ENCODE data around the gene RERE. TPM values are rescaled to one million over a fixed set of nuclear protein-coding genes. Genes with fewer than 3 reads are reported as not detected.
A peak's percentile ranks its signal among the peaks of the same experiment; 100 is the strongest.

RERE gene
- total RNA-seq, 1 donor from 2014 or later, result 124 TPM

DNA sequence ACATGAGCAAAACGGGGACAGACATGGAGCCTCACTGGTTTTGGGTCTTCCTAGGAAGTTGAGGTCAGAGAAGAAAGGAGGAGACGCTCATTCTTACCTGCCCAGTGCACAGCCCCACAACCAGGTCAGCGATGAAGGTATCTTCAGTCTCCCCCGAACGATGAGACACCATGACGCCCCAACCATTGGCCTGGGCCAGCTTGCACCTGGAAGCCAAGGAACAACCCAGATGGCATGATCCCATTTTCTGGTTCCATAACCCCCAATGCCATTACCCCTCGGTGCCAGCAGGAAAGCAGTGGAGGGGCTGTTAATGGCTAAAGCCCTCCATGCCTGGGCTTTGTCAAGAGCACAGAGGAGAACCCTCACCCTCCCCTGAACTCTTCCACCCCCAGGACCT is 45.7 kb upstream of the RERE start:
- Histone ChIP-seq H4K20me1 (ENCODE audit: insufficient read depth, low read length) (peaks cover 97% of the 10 kb centered on the region), H3K4me2 (ENCODE audit: low read length) (no peak overlapping the region), H3K27ac (ENCODE audit: low read depth, low read length) (no peak overlapping the region), H3K27me3 (ENCODE audit: insufficient read depth, low read length) (no peaks in the 10 kb centered on the region), H3K4me1 (ENCODE audit: insufficient read depth, low read length) (peaks cover 12% of the 10 kb centered on the region), H3K9me3 (ENCODE audit: insufficient read depth, low read depth, low read length) (no peaks in the 10 kb centered on the region), H3K79me2 (ENCODE audit: insufficient read depth, low read length) (peaks cover 44% of the 10 kb centered on the region), H3K36me3 (ENCODE audit: insufficient read depth, low read length) (peaks cover 91% of the 10 kb centered on the region), H3K9ac (ENCODE audit: low read length) (no peak overlapping the region), H2AFZ (ENCODE audit: low read depth, low read length) (no peak overlapping the region), H3K4me3 (ENCODE audit: insufficient read depth, low read depth, low read length) (no peak overlapping the region)
- Mint-ChIP-seq H3K27ac (ENCODE audit: unreplicated experiment) (peak overlapping the region; percentile 20), H3K4me1 (ENCODE audit: low read depth, unreplicated experiment) (peaks cover 43% of the 10 kb centered on the region), H3K27me3 (ENCODE audit: low read depth, unreplicated experiment) (no peaks in the 10 kb centered on the region), H3K36me3 (ENCODE audit: low read depth, unreplicated experiment) (peaks cover 39% of the 10 kb centered on the region), H3K4me3 (ENCODE audit: unreplicated experiment) (no peak overlapping the region), H3K9me3 (ENCODE audit: unreplicated experiment) (no peaks in the 10 kb centered on the region)
- FAIRE-seq, result no peak
- TF ChIP-seq CTCF (IDR thresholded peaks at IDR 0.05; ENCODE audit: insufficient read depth, low read depth, low read length) (no peak), EZH2 (IDR thresholded peaks at IDR 0.05; ENCODE audit: insufficient read depth, low read length) (no peak)
- DNase-seq (ENCODE audit: low read depth), result no peak

GRCh38 chr1:8862528-8862927 is 45.1 kb upstream of the RERE start:
- H3K4me3 Mint-ChIP-seq (ENCODE audit: unreplicated experiment), result no peak overlapping the region
- H3K9me3 Mint-ChIP-seq (ENCODE audit: unreplicated experiment), result no peaks in the 10 kb centered on the region
- H3K4me3 ChIP-seq (ENCODE audit: insufficient read depth, low read depth, low read length), result no peak overlapping the region
- DNase-seq (ENCODE audit: low read depth), result no peak
- no peaks in the 10 kb centered on the region for H3K27me3 Mint-ChIP-seq (ENCODE audit: low read depth, unreplicated experiment)
- no peak overlapping the region for H3K9ac ChIP-seq (ENCODE audit: low read length)
- TF ChIP-seq EZH2 (IDR thresholded peaks at IDR 0.05; ENCODE audit: insufficient read depth, low read length) (no peak), CTCF (IDR thresholded peaks at IDR 0.05; ENCODE audit: insufficient read depth, low read depth, low read length) (peak; percentile 59)
- no peaks in the 10 kb centered on the region for H3K27me3 ChIP-seq (ENCODE audit: insufficient read depth, low read length)
- peaks cover 97% of the 10 kb centered on the region for H4K20me1 ChIP-seq (ENCODE audit: insufficient read depth, low read length)
- H3K9me3 ChIP-seq (ENCODE audit: insufficient read depth, low read depth, low read length), result no peaks in the 10 kb centered on the region
- peak overlapping the region; percentile 20 for H3K27ac Mint-ChIP-seq (ENCODE audit: unreplicated experiment)
- peaks cover 40% of the 10 kb centered on the region for H3K4me1 Mint-ChIP-seq (ENCODE audit: low read depth, unreplicated experiment)
- H2AFZ ChIP-seq (ENCODE audit: low read depth, low read length), result no peak overlapping the region
- no peak for FAIRE-seq
- H3K27ac ChIP-seq (ENCODE audit: low read depth, low read length), result no peak overlapping the region
- H3K4me1 ChIP-seq (ENCODE audit: insufficient read depth, low read length), result peaks cover 14% of the 10 kb centered on the region
- H3K79me2 ChIP-seq (ENCODE audit: insufficient read depth, low read length), result peaks cover 38% of the 10 kb centered on the region
- H3K4me2 ChIP-seq (ENCODE audit: low read length), result no peak overlapping the region
- H3K36me3 ChIP-seq (ENCODE audit: insufficient read depth, low read length), result peaks cover 85% of the 10 kb centered on the region
- peaks cover 39% of the 10 kb centered on the region for H3K36me3 Mint-ChIP-seq (ENCODE audit: low read depth, unreplicated experiment)

DNA sequence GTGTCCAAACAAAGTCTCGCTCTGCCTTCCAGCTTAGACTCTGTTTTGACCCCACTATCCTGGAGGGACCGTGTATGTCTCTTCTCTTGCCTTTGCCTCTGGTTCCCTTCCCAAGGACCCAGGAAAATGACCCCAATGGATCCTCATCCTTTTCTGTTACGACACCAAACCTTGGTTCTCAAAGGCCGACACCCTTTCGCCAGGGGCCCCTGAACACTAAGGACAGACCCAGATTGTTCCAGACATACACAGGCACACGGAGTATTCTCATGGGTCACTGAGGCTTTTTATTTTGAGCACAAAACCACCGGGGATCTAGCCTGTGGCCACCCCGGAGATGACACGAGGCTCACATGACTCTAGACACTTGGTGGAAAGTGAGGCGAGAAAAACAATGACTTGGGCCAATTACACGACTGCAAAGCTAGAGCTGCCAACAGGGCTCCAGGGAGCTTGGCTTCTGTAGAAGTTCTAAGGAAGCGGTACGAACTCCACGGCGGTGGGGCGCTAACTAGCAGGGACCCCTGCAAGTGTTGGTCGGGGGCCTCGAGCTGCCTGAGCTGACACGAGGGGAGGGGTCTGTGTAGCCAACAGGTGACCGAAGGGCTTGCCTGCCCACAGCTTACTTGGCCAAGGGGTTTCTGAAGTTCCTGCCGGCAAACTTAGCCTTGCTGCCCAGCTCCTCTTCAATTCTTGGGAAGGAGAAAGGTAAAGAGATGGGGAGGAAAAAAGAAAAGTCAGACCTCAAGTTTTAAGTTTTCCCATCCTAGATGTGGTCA is 43.5 kb upstream of the RERE start:
- Histone ChIP-seq H3K9ac (ENCODE audit: low read length) (no peak overlapping the region), H3K9me3 (ENCODE audit: insufficient read depth, low read depth, low read length) (no peaks in the 10 kb centered on the region), H3K79me2 (ENCODE audit: insufficient read depth, low read length) (peaks cover 24% of the 10 kb centered on the region), H4K20me1 (ENCODE audit: insufficient read depth, low read length) (peaks cover 98% of the 10 kb centered on the region), H3K4me1 (ENCODE audit: insufficient read depth, low read length) (peaks cover 14% of the 10 kb centered on the region), H3K27ac (ENCODE audit: low read depth, low read length) (no peak overlapping the region), H3K27me3 (ENCODE audit: insufficient read depth, low read length) (no peaks in the 10 kb centered on the region), H3K36me3 (ENCODE audit: insufficient read depth, low read length) (peaks cover 72% of the 10 kb centered on the region), H2AFZ (ENCODE audit: low read depth, low read length) (no peak overlapping the region), H3K4me3 (ENCODE audit: insufficient read depth, low read depth, low read length) (no peak overlapping the region), H3K4me2 (ENCODE audit: low read length) (no peak overlapping the region)
- peak overlapping the region; percentile 66 for H3K27ac Mint-ChIP-seq (ENCODE audit: unreplicated experiment)
- DNase-seq (ENCODE audit: low read depth) (no peak), FAIRE-seq (no peak)
- TF ChIP-seq EZH2 (IDR thresholded peaks at IDR 0.05; ENCODE audit: insufficient read depth, low read length) (no peak), CTCF (IDR thresholded peaks at IDR 0.05; ENCODE audit: insufficient read depth, low read depth, low read length) (no peak)
- H3K9me3 Mint-ChIP-seq (ENCODE audit: unreplicated experiment), result no peaks in the 10 kb centered on the region
- H3K4me3 Mint-ChIP-seq (ENCODE audit: unreplicated experiment), result no peak overlapping the region
- H3K27me3 Mint-ChIP-seq (ENCODE audit: low read depth, unreplicated experiment), result no peaks in the 10 kb centered on the region
- H3K4me1 Mint-ChIP-seq (ENCODE audit: low read depth, unreplicated experiment), result peaks cover 32% of the 10 kb centered on the region
- peaks cover 34% of the 10 kb centered on the region for H3K36me3 Mint-ChIP-seq (ENCODE audit: low read depth, unreplicated experiment)
